GM12872 (cell line): ENCODE measurements around the gene TFF1.

Source experiments
- CTCF ChIP-seq: IDR thresholded peaks from 3 replicates; pipeline ENCODE4 v1.5.1; 2011; ENCODE audit warnings: low read depth, mild to moderate bottlenecking, low read length, moderate library complexity; ENCODE audit not compliant: insufficient read depth

The TFF1 gene

GRCh38 chr21:42366292-42367010 lies at the start of gene TFF1:
Gene TFF1 (minus strand): TSS chr21:42366535. CDS start chr21:42366495, 40 bp downstream.
- TF ChIP-seq CTCF: no peak

GRCh38 chr21:42414928-42415769 lies 48.8 kb upstream of the TFF1 start:
- TF ChIP-seq CTCF: no peak

- TF ChIP-seq CTCF: no peak
These were observed 48.2 kb upstream of the TFF1 start for GRCh38 chr21:42414553-42414927.

GRCh38 chr21:42414066-42414465 lies 47.7 kb upstream of the TFF1 start:
- no peak for TF ChIP-seq CTCF

- TF ChIP-seq CTCF: no peak
These were observed 47.2 kb upstream of the TFF1 start for GRCh38 chr21:42413500-42413899.

- TF ChIP-seq CTCF: no peak
These were observed 46.8 kb upstream of the TFF1 start for GRCh38 chr21:42413093-42413492.

GRCh38 chr21:42412636-42412933 lies 46.2 kb upstream of the TFF1 start:
- TF ChIP-seq CTCF: no peak
